GM18870 (cell line): Measurements from ENCODE around the gene ISLR2.

Experiments used
- ATAC-seq: cut with Tn5 transposase; IDR thresholded peaks from one replicate; pipeline ENCODE4 v1.9.1; 2021; ENCODE audit warnings: moderate library complexity; ENCODE audit not compliant: unreplicated experiment

The ISLR2 gene

GRCh38 chr15:74128785-74129585 lies 1.4 kb upstream of the ISLR2 start:
- ATAC-seq = no peak

GRCh38 chr15:74129586-74130154 lies 716 bp upstream of the ISLR2 start:
- ATAC-seq = no peak

GRCh38 chr15:74130849-74131627 lies 652 bp downstream of the ISLR2 start:
- ATAC-seq = no peak

DNA sequence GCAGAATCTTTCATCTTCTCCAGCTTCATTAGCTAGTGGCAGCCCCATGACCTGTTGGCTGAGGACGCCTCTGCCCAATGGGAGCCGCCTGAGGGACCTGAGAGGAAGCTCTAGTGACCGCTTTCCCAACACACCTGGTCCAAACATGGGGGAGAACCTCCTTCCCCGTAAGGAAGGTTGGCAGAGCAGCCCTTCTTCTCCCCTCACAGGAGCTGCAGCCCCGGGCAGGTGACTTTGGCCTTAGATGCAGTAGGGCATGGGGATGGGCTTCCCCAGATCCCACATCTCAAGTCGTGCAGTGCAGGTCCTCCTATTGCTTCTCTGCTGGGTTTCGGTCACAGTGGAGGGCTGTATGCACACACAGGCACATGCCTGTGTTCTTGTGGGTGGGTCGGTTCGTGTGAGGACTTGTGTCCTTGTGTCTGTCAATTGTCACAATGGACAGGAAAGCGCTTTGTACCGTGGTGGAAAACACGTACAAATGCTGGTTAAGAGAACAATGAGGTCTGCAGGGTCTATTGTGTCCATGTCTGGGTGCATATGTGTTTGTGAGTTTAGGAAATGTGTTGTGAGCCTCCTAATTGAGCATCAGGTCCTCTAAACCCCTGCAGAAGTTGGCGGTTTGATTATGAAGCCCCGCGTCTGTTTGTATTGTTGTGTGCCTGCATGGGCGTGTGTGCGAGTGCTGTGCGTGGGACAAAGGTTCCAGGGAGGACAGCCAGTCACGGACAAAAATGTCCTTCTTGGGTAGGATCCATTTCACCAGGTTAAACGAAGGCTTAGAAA lies 1.4 kb downstream of the ISLR2 start:
- ATAC-seq = no peak

DNA sequence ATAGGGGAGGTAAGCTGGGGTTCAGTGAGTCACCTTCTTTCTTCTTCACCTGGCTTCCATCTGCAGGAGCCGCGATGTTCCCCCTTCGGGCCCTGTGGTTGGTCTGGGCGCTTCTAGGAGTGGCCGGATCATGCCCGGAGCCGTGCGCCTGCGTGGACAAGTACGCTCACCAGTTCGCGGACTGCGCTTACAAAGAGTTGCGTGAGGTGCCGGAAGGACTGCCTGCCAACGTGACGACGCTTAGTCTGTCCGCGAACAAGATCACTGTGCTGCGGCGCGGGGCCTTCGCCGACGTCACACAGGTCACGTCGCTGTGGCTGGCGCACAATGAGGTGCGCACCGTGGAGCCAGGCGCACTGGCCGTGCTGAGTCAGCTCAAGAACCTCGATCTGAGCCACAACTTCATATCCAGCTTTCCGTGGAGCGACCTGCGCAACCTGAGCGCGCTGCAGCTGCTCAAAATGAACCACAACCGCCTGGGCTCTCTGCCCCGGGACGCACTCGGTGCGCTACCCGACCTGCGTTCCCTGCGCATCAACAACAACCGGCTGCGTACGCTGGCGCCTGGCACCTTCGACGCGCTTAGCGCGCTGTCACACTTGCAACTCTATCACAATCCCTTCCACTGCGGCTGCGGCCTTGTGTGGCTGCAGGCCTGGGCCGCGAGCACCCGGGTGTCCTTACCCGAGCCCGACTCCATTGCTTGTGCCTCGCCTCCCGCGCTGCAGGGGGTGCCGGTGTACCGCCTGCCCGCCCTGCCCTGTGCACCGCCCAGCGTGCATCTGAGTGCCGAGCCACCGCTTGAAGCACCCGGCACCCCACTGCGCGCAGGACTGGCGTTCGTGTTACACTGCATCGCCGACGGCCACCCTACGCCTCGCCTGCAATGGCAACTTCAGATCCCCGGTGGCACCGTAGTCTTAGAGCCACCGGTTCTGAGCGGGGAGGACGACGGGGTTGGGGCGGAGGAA lies 2.6 kb downstream of the ISLR2 start:
- no peak for ATAC-seq

DNA sequence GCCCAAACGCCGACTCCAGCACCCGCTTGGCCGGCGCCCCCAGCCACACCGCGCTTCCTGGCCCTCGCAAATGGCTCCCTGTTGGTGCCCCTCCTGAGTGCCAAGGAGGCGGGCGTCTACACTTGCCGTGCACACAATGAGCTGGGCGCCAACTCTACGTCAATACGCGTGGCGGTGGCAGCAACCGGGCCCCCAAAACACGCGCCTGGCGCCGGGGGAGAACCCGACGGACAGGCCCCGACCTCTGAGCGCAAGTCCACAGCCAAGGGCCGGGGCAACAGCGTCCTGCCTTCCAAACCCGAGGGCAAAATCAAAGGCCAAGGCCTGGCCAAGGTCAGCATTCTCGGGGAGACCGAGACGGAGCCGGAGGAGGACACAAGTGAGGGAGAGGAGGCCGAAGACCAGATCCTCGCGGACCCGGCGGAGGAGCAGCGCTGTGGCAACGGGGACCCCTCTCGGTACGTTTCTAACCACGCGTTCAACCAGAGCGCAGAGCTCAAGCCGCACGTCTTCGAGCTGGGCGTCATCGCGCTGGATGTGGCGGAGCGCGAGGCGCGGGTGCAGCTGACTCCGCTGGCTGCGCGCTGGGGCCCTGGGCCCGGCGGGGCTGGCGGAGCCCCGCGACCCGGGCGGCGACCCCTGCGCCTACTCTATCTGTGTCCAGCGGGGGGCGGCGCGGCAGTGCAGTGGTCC lies 3.5 kb downstream of the ISLR2 start:
- ATAC-seq = no peak

DNA sequence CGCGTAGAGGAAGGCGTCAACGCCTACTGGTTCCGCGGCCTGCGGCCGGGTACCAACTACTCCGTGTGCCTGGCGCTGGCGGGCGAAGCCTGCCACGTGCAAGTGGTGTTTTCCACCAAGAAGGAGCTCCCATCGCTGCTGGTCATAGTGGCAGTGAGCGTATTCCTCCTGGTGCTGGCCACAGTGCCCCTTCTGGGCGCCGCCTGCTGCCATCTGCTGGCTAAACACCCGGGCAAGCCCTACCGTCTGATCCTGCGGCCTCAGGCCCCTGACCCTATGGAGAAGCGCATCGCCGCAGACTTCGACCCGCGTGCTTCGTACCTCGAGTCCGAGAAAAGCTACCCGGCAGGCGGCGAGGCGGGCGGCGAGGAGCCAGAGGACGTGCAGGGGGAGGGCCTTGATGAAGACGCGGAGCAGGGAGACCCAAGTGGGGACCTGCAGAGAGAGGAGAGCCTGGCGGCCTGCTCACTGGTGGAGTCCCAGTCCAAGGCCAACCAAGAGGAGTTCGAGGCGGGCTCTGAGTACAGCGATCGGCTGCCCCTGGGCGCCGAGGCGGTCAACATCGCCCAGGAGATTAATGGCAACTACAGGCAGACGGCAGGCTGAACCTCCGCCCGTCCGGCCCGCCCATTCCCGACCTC lies 4.1 kb downstream of the ISLR2 start:
- ATAC-seq = no peak

- ATAC-seq = no peak
Observed at GRCh38 chr15:74135041-74135565, 4.7 kb downstream of the ISLR2 start.

DNA sequence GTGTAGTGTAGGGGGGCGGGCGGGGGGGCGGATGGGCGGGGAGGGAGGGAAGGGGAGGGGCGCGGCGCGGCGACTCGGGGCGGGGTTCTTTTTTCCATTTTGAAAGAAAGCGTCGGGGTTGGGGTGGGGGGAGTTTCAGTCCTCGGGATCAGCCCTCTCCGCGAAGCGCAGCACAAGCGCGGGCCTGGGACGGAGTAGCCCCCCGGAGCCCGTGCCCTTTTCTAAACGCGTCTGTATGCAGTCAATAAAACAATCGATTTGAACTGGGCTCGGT lies 6.1 kb downstream of the ISLR2 start:
- ATAC-seq = no peak

GRCh38 chr15:74136814-74137536 lies 6.6 kb downstream of the ISLR2 start:
- no peak for ATAC-seq

DNA sequence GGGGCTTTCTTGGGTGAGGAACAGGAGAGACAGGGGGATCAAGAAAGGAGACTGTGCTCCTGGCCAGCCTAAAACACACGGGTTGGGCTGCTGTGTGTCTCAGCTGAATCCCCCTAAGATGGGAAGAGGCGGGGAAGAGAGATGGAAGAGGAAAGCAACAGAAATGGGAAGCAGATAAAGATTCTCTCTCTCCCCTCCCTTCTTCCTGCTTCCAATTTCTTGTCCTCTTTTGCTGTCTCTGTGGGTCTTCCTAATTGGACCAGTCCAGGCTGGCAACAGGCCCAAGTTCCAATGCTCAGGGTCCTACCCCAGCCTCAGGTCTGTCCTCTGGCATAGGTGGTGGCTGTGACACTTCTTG lies 7.1 kb downstream of the ISLR2 start:
- ATAC-seq = no peak

- ATAC-seq = no peak
Observed at GRCh38 chr15:74138642-74139041, 8.3 kb downstream of the ISLR2 start.

- no peak for ATAC-seq
Observed at GRCh38 chr15:74141591-74141990, 11.2 kb downstream of the ISLR2 start.

DNA sequence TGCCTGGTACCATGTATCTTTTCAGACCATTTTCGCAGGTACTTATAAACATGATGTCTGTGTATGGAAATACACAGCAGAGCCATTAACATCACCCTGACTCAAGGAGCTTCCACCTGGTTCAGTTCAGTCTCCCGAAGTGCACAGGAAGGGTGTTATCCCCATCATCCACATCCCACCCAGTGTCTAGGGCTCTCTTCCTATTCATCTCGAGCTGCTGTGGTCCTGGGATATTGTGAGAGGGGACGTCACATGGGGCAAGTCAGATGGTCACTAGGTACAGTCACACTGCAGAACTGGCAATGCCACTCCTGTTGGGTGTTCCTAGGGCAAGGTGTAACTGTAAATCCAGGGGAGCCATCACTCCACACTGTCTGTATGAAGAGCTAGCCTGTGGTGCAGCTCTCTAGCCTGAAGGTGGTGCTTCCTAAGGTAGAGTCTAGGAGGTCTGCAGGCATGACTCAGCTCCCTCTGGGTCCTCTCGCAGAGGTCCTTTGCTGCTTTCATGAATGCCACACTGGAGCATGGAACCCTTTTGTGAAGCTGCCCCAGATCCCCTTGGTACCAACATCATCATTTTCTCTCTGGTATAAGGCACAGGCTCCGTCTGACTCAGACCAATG lies 13.9 kb downstream of the ISLR2 start:
- no peak for ATAC-seq

DNA sequence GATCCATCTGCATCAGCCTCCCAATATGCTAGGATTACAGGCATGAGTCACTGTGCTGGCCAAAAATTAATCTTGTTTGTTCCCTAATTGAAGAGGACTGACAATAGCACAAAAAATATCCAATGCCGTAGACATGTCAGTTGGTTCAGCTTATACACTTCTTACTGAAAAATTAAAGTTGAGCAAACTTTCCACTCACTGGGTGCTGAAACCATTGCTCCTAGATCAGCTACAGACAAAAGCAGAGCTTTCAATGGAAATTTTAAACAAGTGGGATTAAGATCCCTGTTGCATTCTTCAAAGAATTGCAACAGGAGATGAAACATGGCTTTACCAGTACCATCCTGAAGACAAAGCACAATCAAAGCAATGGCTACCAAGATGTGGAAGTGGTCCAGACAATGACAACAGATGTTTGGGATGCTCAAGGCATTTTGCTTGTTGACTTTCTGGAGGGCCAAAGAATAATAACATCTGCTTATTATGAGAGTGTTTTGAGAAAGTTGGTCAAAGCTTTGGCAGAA lies 16.0 kb downstream of the ISLR2 start:
- no peak for ATAC-seq

DNA sequence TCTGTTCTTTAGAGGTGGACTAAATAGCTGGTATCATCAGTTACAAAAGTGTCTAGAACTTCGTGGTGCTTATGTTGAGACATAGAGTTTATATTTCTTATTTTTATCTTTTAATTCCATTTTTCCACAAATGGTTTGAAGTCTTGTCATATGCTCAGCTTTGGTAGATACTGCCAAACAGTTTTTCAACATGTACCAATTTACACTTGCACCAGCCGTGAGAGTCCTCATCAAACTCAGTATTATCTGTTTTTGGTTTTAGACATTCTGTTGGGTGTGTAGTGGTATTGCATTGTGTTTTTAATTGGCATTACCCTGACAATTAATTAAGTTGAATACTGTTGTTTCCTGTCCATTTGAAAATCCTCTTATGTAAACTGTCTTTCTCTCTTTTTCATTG lies 16.7 kb downstream of the ISLR2 start:
- ATAC-seq = no peak

- ATAC-seq = no peak
Observed at GRCh38 chr15:74155766-74156417, 25.5 kb downstream of the ISLR2 start.
